ENCODE data around the gene KIAA0753. TPM values are rescaled to one million over a fixed set of nuclear protein-coding genes. Genes with fewer than 3 reads are reported as not detected.

KIAA0753 gene
- total and polyA plus RNA-seq, 2 of the 8 experiments (the other 6 are each of a cell fraction or from before 2014, with no cell fraction given), result 5.0 to 27.1 TPM

GRCh38 chr17:6531575-6531974 is 108.9 kb downstream of the KIAA0753 start (continued):
- no peak for TF ChIP-seq CHD7 (IDR thresholded peaks at IDR 0.05; ENCODE audit: insufficient replicate concordance, low read length)
- no peak for TF ChIP-seq PHF8 (conservative IDR thresholded peaks at IDR 0.05; ENCODE audit: low read depth, low read length)
- TF ChIP-seq SIN3A (conservative IDR thresholded peaks at IDR 0.05 in 1 of 2, IDR thresholded peaks at IDR 0.05 in 1 of 2; ENCODE audit: low read depth in 1 of 2, low read length in 2 of 2), result no peak
- TF ChIP-seq RXRA (IDR thresholded peaks at IDR 0.05; ENCODE audit: insufficient read depth, low read depth, low read length), result no peak
- TF ChIP-seq HDAC6 (IDR thresholded peaks at IDR 0.05; ENCODE audit: low read depth, low read length), result no peak
- TF ChIP-seq SIRT6 (IDR thresholded peaks at IDR 0.05; ENCODE audit: low read length), result no peak
- no peak for TF ChIP-seq FOSL1 (IDR thresholded peaks at IDR 0.05; ENCODE audit: insufficient read depth, low read depth, low read length)
- no peak for TF ChIP-seq HDAC2 (IDR thresholded peaks at IDR 0.05; ENCODE audit: borderline replicate concordance in 1 of 2, low read depth in 2 of 2, low read length in 2 of 2)
- TF ChIP-seq MAX (IDR thresholded peaks at IDR 0.05), result no peak
- TF ChIP-seq MAFK (IDR thresholded peaks at IDR 0.05; ENCODE audit: low read depth, low read length), result no peak
- no peak for TF ChIP-seq SAP30 (IDR thresholded peaks at IDR 0.05; ENCODE audit: insufficient read depth, insufficient replicate concordance, low read length)
